Neural crest cell (in vitro differentiated cells): Measurements from ENCODE around the gene GRM1. TPM values are rescaled to one million over a fixed set of nuclear protein-coding genes. Genes with fewer than 3 reads are reported as not detected.

Source experiments
- DNase-seq: peaks from one replicate; pipeline ENCODE4 v3.0.0; 2021; ENCODE audit warnings: low read depth, mixed read lengths, low spot score
- H3K27ac Mint-ChIP-seq: one replicate; pipeline ENCODE4 v1.8.0; 2021; ENCODE audit warnings: mild to moderate bottlenecking, mixed read lengths; ENCODE audit not compliant: unreplicated experiment
- H3K27me3 Mint-ChIP-seq: 2 replicates; pipeline ENCODE4 v1.8.0; 2021; ENCODE audit warnings: low read depth, mild to moderate bottlenecking, mixed read lengths
- H3K36me3 Mint-ChIP-seq: 2 replicates; pipeline ENCODE4 v1.8.0; 2021; ENCODE audit warnings: low read depth, mild to moderate bottlenecking, mixed read lengths
- H3K4me1 Mint-ChIP-seq: 2 replicates; pipeline ENCODE4 v1.8.0; 2021; ENCODE audit warnings: mixed read lengths
- H3K4me3 Mint-ChIP-seq: one replicate; pipeline ENCODE4 v1.8.0; 2021; ENCODE audit warnings: mild to moderate bottlenecking, mixed read lengths
- H3K9me3 Mint-ChIP-seq: 2 replicates; pipeline ENCODE4 v1.8.0; 2021; ENCODE audit warnings: mixed read lengths
- CTCF ChIP-seq: fragments of 200-600 bp; sonication (generic); conservative IDR thresholded peaks from 2 replicates; pipeline ENCODE4 v1.5.0; 2021; ENCODE audit warnings: antibody characterized with exemption, mild to moderate bottlenecking
- total RNA-seq: library from RNA; stranded (reverse); gene quantifications from 2 replicates; pipeline ENCODE4 v1.2.1, GENCODE V29; 2021

GRM1 gene
- total RNA-seq, 1 donor from 2014 or later, result 0.63 TPM

GRCh38 chr6:146154197-146154596, 125.3 kb downstream of the GRM1 start:
- no peak for DNase-seq
- no peak overlapping the region for H3K27ac Mint-ChIP-seq
- H3K9me3 Mint-ChIP-seq, result no peaks in the 10 kb centered on the region
- H3K36me3 Mint-ChIP-seq, result no peaks in the 10 kb centered on the region
- H3K4me3 Mint-ChIP-seq, result no peak overlapping the region
- H3K27me3 Mint-ChIP-seq, result peaks cover 10% of the 10 kb centered on the region
- peaks cover 5% of the 10 kb centered on the region for H3K4me1 Mint-ChIP-seq
- TF ChIP-seq CTCF, result no peak

GRCh38 chr6:146161664-146162063, 132.8 kb downstream of the GRM1 start:
- TF ChIP-seq CTCF, result no peak
- Mint-ChIP-seq H3K4me1 (no peaks in the 10 kb centered on the region), H3K4me3 (no peak overlapping the region)

DNA sequence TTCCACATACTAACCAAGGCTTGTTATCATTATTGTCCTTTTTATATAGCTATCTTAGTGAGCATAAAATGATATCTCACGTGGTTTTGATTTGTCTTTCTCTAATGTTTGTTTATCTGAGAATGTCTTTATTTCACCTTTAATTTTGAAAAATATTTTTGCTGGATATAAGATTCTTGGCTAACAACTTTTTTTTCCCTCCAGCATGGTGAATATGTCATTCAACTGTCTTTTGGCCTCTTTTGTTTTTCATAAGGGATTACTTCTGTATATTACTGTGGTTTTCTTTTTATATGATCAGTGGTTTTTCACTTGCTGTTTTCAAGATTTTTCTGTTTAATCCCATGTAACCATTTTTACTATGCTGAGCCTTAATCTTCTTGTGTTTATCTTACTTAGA, 141.0 kb downstream of the GRM1 start:
- no peak for DNase-seq
- no peaks in the 10 kb centered on the region for H3K27me3 Mint-ChIP-seq
- TF ChIP-seq CTCF, result no peak

More at GRCh38 chr6:146161664-146162063, 132.8 kb downstream of the GRM1 start:
- no peak for DNase-seq
- Mint-ChIP-seq H3K27me3 (no peaks in the 10 kb centered on the region), H3K27ac (no peak overlapping the region), H3K36me3 (no peaks in the 10 kb centered on the region), H3K9me3 (no peaks in the 10 kb centered on the region)

DNA sequence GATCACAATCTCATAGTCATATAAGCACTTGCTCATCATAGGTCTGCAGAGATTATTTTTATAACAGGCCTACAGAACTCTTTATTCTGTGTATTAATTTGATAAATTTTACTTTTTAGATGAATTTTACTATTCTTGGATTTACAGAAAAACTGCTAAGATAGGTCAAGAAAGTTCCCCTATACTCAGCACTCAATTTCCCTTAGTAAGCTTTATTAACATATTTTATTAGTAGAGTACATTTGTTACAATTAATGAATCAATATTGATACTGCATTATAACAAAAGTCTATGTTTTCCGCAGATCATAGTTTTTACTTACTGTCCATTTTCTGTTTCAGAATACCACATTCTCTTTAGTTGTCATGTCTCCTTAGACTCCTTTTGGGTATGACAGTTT, 148.9 kb downstream of the GRM1 start:
- no peaks in the 10 kb centered on the region for H3K27me3 Mint-ChIP-seq
- H3K4me1 Mint-ChIP-seq, result no peaks in the 10 kb centered on the region
- no peak for TF ChIP-seq CTCF
- no peak overlapping the region for H3K27ac Mint-ChIP-seq
- no peak overlapping the region for H3K4me3 Mint-ChIP-seq
- no peaks in the 10 kb centered on the region for H3K9me3 Mint-ChIP-seq
- DNase-seq, result no peak
- H3K36me3 Mint-ChIP-seq, result no peaks in the 10 kb centered on the region

More for the DNA sequence above, 141.0 kb downstream of the GRM1 start:
- no peak overlapping the region for H3K27ac Mint-ChIP-seq
- no peak overlapping the region for H3K4me3 Mint-ChIP-seq
- no peaks in the 10 kb centered on the region for H3K4me1 Mint-ChIP-seq
- H3K36me3 Mint-ChIP-seq, result no peaks in the 10 kb centered on the region
- H3K9me3 Mint-ChIP-seq, result peaks cover 6% of the 10 kb centered on the region

DNA sequence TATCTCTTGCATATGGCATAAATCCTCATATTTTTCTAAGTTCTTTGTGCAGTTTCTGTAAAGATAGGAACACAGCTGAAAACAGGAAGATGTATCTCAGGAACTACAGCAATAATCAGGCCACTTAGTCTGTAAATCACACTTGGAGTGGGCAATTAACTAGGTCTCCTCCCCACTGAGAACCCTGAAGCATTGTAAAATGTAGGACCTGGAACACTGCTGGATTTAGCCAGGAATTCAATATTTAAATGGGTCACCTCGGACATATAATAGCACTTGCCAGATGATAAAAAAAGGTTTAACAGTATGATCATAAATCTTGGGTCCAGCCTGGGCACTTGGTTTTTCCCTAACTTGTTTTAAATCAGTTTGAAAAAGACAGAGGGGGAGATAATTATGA, 155.0 kb downstream of the GRM1 start:
- H3K4me1 Mint-ChIP-seq, result no peaks in the 10 kb centered on the region
- DNase-seq, result no peak
- TF ChIP-seq CTCF, result no peak
- H3K4me3 Mint-ChIP-seq, result no peak overlapping the region
- H3K27ac Mint-ChIP-seq, result no peak overlapping the region
- no peaks in the 10 kb centered on the region for H3K27me3 Mint-ChIP-seq
- no peaks in the 10 kb centered on the region for H3K9me3 Mint-ChIP-seq
- H3K36me3 Mint-ChIP-seq, result no peaks in the 10 kb centered on the region

DNA sequence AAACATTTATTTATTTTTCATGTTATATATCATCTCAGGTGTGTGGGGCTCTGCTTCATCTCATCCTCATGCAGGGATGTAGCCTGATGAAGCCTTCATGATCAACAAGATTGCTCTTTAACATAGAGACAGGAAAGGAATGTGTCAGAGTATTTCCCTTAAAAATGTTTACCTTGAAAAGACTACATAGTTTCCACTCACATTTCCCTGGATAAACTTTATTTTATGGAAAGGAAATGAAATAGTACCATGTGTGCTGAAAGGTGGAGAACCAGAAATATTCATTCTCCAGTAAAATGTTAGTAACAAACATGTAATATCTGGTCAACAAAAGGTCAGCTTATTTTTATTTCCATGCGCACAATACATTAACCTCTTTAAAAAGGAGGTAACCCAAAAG, 155.8 kb downstream of the GRM1 start:
- H3K27me3 Mint-ChIP-seq, result no peaks in the 10 kb centered on the region
- no peaks in the 10 kb centered on the region for H3K36me3 Mint-ChIP-seq
- no peak for DNase-seq
- H3K27ac Mint-ChIP-seq, result no peak overlapping the region
- TF ChIP-seq CTCF, result no peak
- no peaks in the 10 kb centered on the region for H3K9me3 Mint-ChIP-seq
- no peaks in the 10 kb centered on the region for H3K4me1 Mint-ChIP-seq
- H3K4me3 Mint-ChIP-seq, result no peak overlapping the region
